Kidney (tissue), 11 donors: ENCODE results near the gene WASHC1. TPM values are rescaled to one million over a fixed set of nuclear protein-coding genes. Genes with fewer than 3 reads are reported as not detected.
A peak's percentile ranks its signal among the peaks of the same experiment; 100 is the strongest.
"Not testable (repeated sequence)": the region's sequence is repeated elsewhere in the genome, so short reads cannot be mapped to it uniquely, and the experiment has no call there.

Experiments used
- DNase-seq, 5 donors: peaks; one replicate each; pipeline ENCODE4 v3.0.0-alpha.2; 2013 to 2020
- FAIRE-seq: peaks from 2 replicates; lab custom pipeline; 2012; peaks lifted over from hg19 to GRCh38; lab: Jason Lieb, UNC
- H3K27ac ChIP-seq, 2 donors: one replicate each; pipeline ENCODE4 v1.7.0; 2013; ENCODE audit warnings: low read depth in 2 of 2, low read length in 2 of 2, inconsistent platforms in 1 of 2
- H3K27me3 ChIP-seq: one replicate; pipeline ENCODE4 v1.7.1; 2013; ENCODE audit warnings: low read length, inconsistent platforms; ENCODE audit not compliant: control insufficient read depth, insufficient read depth
- H3K36me3 ChIP-seq, 3 donors: one replicate each; pipeline versions ENCODE4 v1.7.0 to v1.7.1; 2013; ENCODE audit warnings: low read length in 3 of 3, control low read depth in 1 of 3, inconsistent platforms in 1 of 3; ENCODE audit not compliant: insufficient read depth in 3 of 3, control insufficient read depth in 2 of 3
- H3K4me1 ChIP-seq, 3 donors: one replicate each; pipeline versions ENCODE4 v1.7.0 to v1.7.1; 2013; ENCODE audit warnings: low read length in 3 of 3, inconsistent platforms in 1 of 3, low read depth in 1 of 3; ENCODE audit not compliant: control insufficient read depth in 2 of 3, insufficient read depth in 2 of 3
- H3K4me3 ChIP-seq, 3 donors: one replicate each; pipeline versions ENCODE4 v1.7.0 to v1.8.1; 2013; ENCODE audit warnings: low read length in 3 of 3, control low read depth in 1 of 3, inconsistent platforms in 1 of 3
- H3K9ac ChIP-seq, 3 donors: one replicate each; pipeline versions ENCODE4 v1.7.0 to v1.7.1; 2013; ENCODE audit warnings: low read length in 3 of 3, control low read depth in 1 of 3, inconsistent platforms in 1 of 3
- H3K9me3 ChIP-seq, 3 donors: one replicate each; pipeline versions ENCODE4 v1.7.0 to v1.7.1; 2013; ENCODE audit warnings: low read length in 3 of 3, control low read depth in 1 of 3, inconsistent platforms in 1 of 3; ENCODE audit not compliant: control insufficient read depth in 2 of 3, insufficient read depth in 1 of 3
- intact Hi-C: fragments of 100-400 bp; cut with DNase I; formaldehyde crosslinking; loops from one replicate; pipeline ENCODE4 v1.11.1; 2022
- polyA plus RNA-seq: library from polyadenylated mRNA; stranded (reverse); fragments of 350-450 nt; fragmentation: Illumina TruSeq; extraction: RNeasy Lipid Tissue Mini Kit (QIAGEN cat#74804); gene quantifications from one replicate; pipeline ENCODE4 v1.2.3, GENCODE V29; 2014; ENCODE audit warnings: low read depth, low replicate concordance; ENCODE audit not compliant: insufficient read depth
- total RNA-seq: library from RNA; stranded (reverse); fragmentation: NEBNext Ultra II Directional; extraction: Animal tissue kit (Norgen Biotek cat#: 25700); gene quantifications from one replicate; pipeline ENCODE4 v1.2.1, GENCODE V29; 2021
- donor health status: control.
- donor health status: control.
- donor health status: DM: yes; HTN: yes; CAD: no.
- donor health status: Normal renal cell carcinoma (clear cell type).

WASHC1 gene
- total and polyA plus RNA-seq, 2 donors from 2014 or later, result 16.6 to 24.0 TPM

GRCh38 chr9:41261-41676 lies 12.0 kb upstream of the WASHC1 start:
- DNase-seq, result peak in 1 of 5 donors; percentile 13

DNA sequence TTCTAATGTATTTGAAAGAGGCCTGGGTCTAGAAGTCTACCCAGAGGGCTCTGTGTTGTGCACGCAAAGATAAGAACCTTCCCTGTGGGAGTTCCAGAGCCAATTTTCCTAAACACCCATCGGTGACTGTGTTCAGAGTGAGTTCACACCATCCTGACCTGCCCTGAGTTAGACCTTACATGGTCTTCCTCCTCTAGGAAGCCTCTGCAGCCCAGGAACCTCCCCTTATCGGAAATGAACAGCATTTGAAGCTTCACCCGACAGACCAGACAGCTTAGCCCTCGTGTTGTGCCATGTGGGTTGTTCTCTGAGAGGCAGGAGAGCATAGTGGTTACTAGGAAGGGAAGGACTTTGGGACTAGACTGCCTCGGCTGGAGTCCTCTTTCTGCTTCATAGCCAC lies 3.1 kb upstream of the WASHC1 start:
- H3K4me1 ChIP-seq, DNase-seq, H3K27ac ChIP-seq, H3K9ac ChIP-seq, H3K9me3 ChIP-seq, FAIRE-seq, H3K4me3 ChIP-seq, intact Hi-C loops, H3K27me3 ChIP-seq, H3K36me3 ChIP-seq: not testable (repeated sequence)

More at GRCh38 chr9:41261-41676, 12.0 kb upstream of the WASHC1 start:
- H3K9ac ChIP-seq, H3K4me3 ChIP-seq, H3K27ac ChIP-seq, H3K36me3 ChIP-seq, intact Hi-C loops, H3K9me3 ChIP-seq, H3K27me3 ChIP-seq, H3K4me1 ChIP-seq, FAIRE-seq: not testable (repeated sequence)

- intact Hi-C loops, DNase-seq, H3K9ac ChIP-seq: not testable (repeated sequence)
These were observed 481 bp downstream of the WASHC1 start for GRCh38 chr9:28775-29174.

DNA sequence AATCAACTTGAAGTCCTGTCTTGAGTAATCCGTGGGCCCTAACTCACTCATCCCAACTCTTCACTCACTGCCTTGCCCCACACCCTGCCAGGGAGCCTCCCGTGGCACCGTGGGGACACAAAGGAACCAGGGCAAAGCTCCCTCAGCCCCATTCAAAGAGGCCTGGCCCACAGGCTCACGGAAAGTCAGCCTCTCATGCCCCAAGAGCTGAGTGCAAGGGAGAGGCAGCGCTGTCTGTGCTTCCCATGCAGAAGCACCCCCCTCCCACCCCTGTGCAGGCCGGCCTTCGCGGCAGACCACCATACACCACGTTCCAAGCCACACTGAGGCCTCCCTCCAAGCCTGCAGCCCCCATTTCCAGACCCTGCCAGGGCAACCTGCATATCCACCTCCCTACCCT lies 7.6 kb downstream of the WASHC1 start:
- H3K9me3 ChIP-seq, H3K36me3 ChIP-seq, intact Hi-C loops, FAIRE-seq, H3K4me3 ChIP-seq, H3K27me3 ChIP-seq, H3K9ac ChIP-seq, H3K27ac ChIP-seq, H3K4me1 ChIP-seq: not testable (repeated sequence)
- DNase-seq, result peak in 1 of 5 donors; percentile 61

More at GRCh38 chr9:28775-29174, 481 bp downstream of the WASHC1 start:
- H3K4me3 ChIP-seq, H3K36me3 ChIP-seq, FAIRE-seq, H3K4me1 ChIP-seq, H3K9me3 ChIP-seq, H3K27me3 ChIP-seq, H3K27ac ChIP-seq: not testable (repeated sequence)

- FAIRE-seq, H3K36me3 ChIP-seq, H3K27me3 ChIP-seq, intact Hi-C loops, H3K4me1 ChIP-seq, H3K9ac ChIP-seq, H3K4me3 ChIP-seq, H3K27ac ChIP-seq, H3K9me3 ChIP-seq: not testable (repeated sequence)
- peak in 1 of 5 donors; percentile 52 for DNase-seq
These were observed 12.4 kb downstream of the WASHC1 start for GRCh38 chr9:16875-17274.

GRCh38 chr9:14129-14809 lies 15.0 kb downstream of the WASHC1 start:
- H3K9ac ChIP-seq, H3K9me3 ChIP-seq, H3K4me1 ChIP-seq, H3K36me3 ChIP-seq, H3K27ac ChIP-seq, H3K4me3 ChIP-seq, FAIRE-seq, intact Hi-C loops, H3K27me3 ChIP-seq: not testable (repeated sequence)
- DNase-seq, result peak in 2 of 5 donors; percentile 44 to 82
